ENCODE results near the gene LHX3. TPM values are rescaled to one million over a fixed set of nuclear protein-coding genes. Genes with fewer than 3 reads are reported as not detected.

The LHX3 gene
- total RNA-seq, 1 donor from 2014 or later = not detected

GRCh38 chr9:136246849-136247550 is 42.1 kb upstream of the LHX3 start:
- intact Hi-C loops (cut with micrococcal nuclease) = no loop called here
- DNase-seq = no peak

GRCh38 chr9:136245219-136246150 is 40.6 kb upstream of the LHX3 start, which contains the start of gene QSOX2:
QSOX2 (minus strand) TSS chr9:136245812; CDS start chr9:136245803, 9 bp downstream.
- peaks cover 52% of the 10 kb centered on the region for H3K4me1 ChIP-seq
- no peaks in the 10 kb centered on the region for H3K36me3 ChIP-seq
- DNase-seq = peak; percentile 86
- H3K4me3 ChIP-seq = peak within 1 kb of the TSS; percentile 89
- no peaks in the 10 kb centered on the region for H3K9me3 ChIP-seq (replicated peaks)
- no peak for TF ChIP-seq CTCF (IDR thresholded peaks at IDR 0.05; ENCODE audit: borderline replicate concordance)
- H3K27me3 ChIP-seq (ENCODE audit: low read depth) = no peaks in the 10 kb centered on the region
- peak within 1 kb of the TSS; percentile 51 for H3K27ac ChIP-seq (replicated peaks)
- intact Hi-C loops (cut with micrococcal nuclease) = no loop called here

More at GRCh38 chr9:136246849-136247550, 42.1 kb upstream of the LHX3 start:
- Histone ChIP-seq H3K27me3 (ENCODE audit: low read depth) (no peaks in the 10 kb centered on the region), H3K4me3 (no peak overlapping the region), H3K27ac (replicated peaks) (no peak overlapping the region), H3K9me3 (replicated peaks) (no peaks in the 10 kb centered on the region), H3K36me3 (no peaks in the 10 kb centered on the region), H3K4me1 (peaks cover 39% of the 10 kb centered on the region)
- no peak for TF ChIP-seq CTCF (IDR thresholded peaks at IDR 0.05; ENCODE audit: borderline replicate concordance)

GRCh38 chr9:136244969-136245218 is 40.0 kb upstream of the LHX3 start:
- DNase-seq = no peak
- Histone ChIP-seq H3K27me3 (ENCODE audit: low read depth) (no peaks in the 10 kb centered on the region), H3K4me1 (peaks cover 58% of the 10 kb centered on the region), H3K4me3 (peak overlapping the region; percentile 89), H3K36me3 (no peaks in the 10 kb centered on the region), H3K27ac (replicated peaks) (peak overlapping the region; percentile 51), H3K9me3 (replicated peaks) (no peaks in the 10 kb centered on the region)
- no peak for TF ChIP-seq CTCF (IDR thresholded peaks at IDR 0.05; ENCODE audit: borderline replicate concordance)
- intact Hi-C loops (cut with micrococcal nuclease) = no loop called here

GRCh38 chr9:136244122-136244968 is 39.4 kb upstream of the LHX3 start:
- H3K27me3 ChIP-seq (ENCODE audit: low read depth) = no peaks in the 10 kb centered on the region
- peaks cover 64% of the 10 kb centered on the region for H3K4me1 ChIP-seq
- H3K36me3 ChIP-seq = no peaks in the 10 kb centered on the region
- H3K9me3 ChIP-seq (replicated peaks) = no peaks in the 10 kb centered on the region
- no peak for TF ChIP-seq CTCF (IDR thresholded peaks at IDR 0.05; ENCODE audit: borderline replicate concordance)
- no peak overlapping the region for H3K27ac ChIP-seq (replicated peaks)
- no peak for DNase-seq
- peak overlapping the region; percentile 89 for H3K4me3 ChIP-seq
- intact Hi-C loops (cut with micrococcal nuclease) = no loop called here

GRCh38 chr9:136243631-136244030 is 38.7 kb upstream of the LHX3 start:
- no peak for DNase-seq
- H3K27ac ChIP-seq (replicated peaks) = no peak overlapping the region
- no peak for TF ChIP-seq CTCF (IDR thresholded peaks at IDR 0.05; ENCODE audit: borderline replicate concordance)
- H3K4me3 ChIP-seq = no peak overlapping the region
- no peaks in the 10 kb centered on the region for H3K36me3 ChIP-seq
- no peaks in the 10 kb centered on the region for H3K9me3 ChIP-seq (replicated peaks)
- H3K27me3 ChIP-seq (ENCODE audit: low read depth) = no peaks in the 10 kb centered on the region
- peaks cover 71% of the 10 kb centered on the region for H3K4me1 ChIP-seq
- intact Hi-C loops (cut with micrococcal nuclease) = no loop called here

Data from left ventricle myocardium inferior (tissue), 1 donor.